ENCODE results near the gene DOCK8.

DNA sequence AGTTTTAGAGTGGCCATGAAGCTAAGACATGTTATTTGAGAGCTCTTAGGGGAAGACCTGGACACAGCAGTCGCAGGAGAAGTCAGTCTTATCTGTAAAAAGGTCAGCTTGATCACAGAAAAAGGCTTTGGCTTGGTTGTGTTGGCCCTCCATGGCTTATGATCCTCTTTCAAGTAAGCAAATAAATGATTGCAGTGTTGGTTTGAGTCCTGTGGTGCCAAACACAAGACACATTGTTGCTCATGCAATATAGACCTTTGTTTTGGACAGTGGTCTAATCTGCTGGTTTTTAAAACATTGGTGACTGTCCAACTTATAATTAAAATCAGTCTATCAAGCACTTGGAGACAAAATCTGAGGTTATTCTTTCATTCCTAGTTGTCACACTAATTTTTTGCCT is 54.0 kb downstream of the DOCK8 start:
- TF ChIP-seq, protein P1, sequence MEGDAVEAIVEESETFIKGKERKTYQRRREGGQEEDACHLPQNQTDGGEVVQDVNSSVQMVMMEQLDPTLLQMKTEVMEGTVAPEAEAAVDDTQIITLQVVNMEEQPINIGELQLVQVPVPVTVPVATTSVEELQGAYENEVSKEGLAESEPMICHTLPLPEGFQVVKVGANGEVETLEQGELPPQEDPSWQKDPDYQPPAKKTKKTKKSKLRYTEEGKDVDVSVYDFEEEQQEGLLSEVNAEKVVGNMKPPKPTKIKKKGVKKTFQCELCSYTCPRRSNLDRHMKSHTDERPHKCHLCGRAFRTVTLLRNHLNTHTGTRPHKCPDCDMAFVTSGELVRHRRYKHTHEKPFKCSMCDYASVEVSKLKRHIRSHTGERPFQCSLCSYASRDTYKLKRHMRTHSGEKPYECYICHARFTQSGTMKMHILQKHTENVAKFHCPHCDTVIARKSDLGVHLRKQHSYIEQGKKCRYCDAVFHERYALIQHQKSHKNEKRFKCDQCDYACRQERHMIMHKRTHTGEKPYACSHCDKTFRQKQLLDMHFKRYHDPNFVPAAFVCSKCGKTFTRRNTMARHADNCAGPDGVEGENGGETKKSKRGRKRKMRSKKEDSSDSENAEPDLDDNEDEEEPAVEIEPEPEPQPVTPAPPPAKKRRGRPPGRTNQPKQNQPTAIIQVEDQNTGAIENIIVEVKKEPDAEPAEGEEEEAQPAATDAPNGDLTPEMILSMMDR (IDR thresholded peaks at IDR 0.05) = no peak
- no peak for TF ChIP-seq EP300 (IDR thresholded peaks at IDR 0.05)
